SK-N-MC (cell line): ENCODE results near the gene MTMR3.

Source experiments
- EZH2 ChIP-seq: fragments of 200-600 bp; sonication (generic); IDR thresholded peaks from one replicate; pipeline ENCODE4 v1.6.1; 2017; ENCODE audit warnings: antibody characterized with exemption
- POLR2AphosphoS5 ChIP-seq: IDR thresholded peaks from 2 replicates; pipeline ENCODE4 v1.6.1; 2012; ENCODE audit warnings: mild to moderate bottlenecking, low read depth, low read length, borderline replicate concordance

DNA sequence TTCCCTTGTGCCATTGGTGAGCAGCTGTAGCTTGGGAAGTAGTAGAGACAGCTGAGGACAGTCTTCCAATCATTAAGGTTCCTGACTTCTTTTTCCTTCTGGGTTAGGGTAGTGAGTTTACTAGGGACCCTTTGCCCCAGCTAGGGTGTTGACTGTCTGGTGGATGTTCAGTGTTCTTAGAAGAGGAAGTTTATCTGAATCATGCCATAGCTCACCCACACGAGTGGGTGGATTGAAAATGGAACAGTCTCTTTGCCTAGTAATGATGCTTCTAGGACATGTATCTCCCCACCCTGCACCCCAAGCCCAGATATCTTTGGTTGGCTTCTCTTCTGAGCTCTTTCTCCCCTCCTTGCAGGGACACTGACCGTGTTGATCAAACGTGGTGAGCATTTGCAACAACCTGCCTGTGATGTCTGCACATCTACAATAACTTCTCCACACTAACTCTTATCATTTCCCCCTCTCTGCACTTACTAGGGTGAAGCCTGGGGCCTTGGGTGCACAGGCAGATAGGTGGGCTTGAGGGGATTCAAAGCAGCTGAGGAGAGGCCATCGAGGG, 140.2 kb downstream of the MTMR3 start:
- TF ChIP-seq POLR2AphosphoS5, result no peak
- no peak for TF ChIP-seq EZH2
